ENCODE data around the gene ARMCX5. TPM values are rescaled to one million over a fixed set of nuclear protein-coding genes. Genes with fewer than 3 reads are reported as not detected.
A peak's percentile ranks its signal among the peaks of the same experiment; 100 is the strongest.

ARMCX5 gene
- total RNA-seq, 4 donors from 2014 or later: 9.9 to 11.1 (median 10.2) TPM

- TF ChIP-seq POLR2AphosphoS5 (IDR thresholded peaks at IDR 0.05) (peak; percentile 55 to 80), EP300 (IDR thresholded peaks at IDR 0.05) (no peak), POLR2A (IDR thresholded peaks at IDR 0.05; ENCODE audit: low read depth) (no peak), CTCF (IDR thresholded peaks at IDR 0.05) (no peak)
- H3K4me3 ChIP-seq: peak within 1 kb of the TSS; percentile 66 to 73 (median 68)
- no peaks in the 10 kb centered on the region for H3K9me3 ChIP-seq
- WGBS: 31% methylated on average over 49 of the region's 61 CpGs
- H3K27ac ChIP-seq (replicated peaks in 1 of 4): peak within 1 kb of the TSS; percentile 79 to 86 (median 82)
- no peaks in the 10 kb centered on the region for H3K27me3 ChIP-seq
- intact Hi-C loops (cut with DNase I): loop anchor here (5.0 kb wide), 1 partner anchor 49 kb away; no protein-coding TSS in a partner anchor
- peaks cover 0 to 17% (median 12%) of the 10 kb centered on the region in 4 donors for H3K4me1 ChIP-seq
- no peaks in the 10 kb centered on the region for H3K36me3 ChIP-seq
- DNase-seq (ENCODE audit: extremely low spot score): peak; percentile 91
Measured at GRCh38 chrX:102651242-102652011, 52.1 kb downstream of the ARMCX5 start, which contains the start of gene GPRASP1. Gene GPRASP1 (plus strand): TSS chrX:102651483. CDS start chrX:102653914, 2,431 bp downstream.

- peak overlapping the region; percentile 79 to 86 (median 82) for H3K27ac ChIP-seq (replicated peaks in 1 of 4)
- H3K27me3 ChIP-seq: no peaks in the 10 kb centered on the region
- peak overlapping the region; percentile 66 to 73 (median 68) for H3K4me3 ChIP-seq
- H3K4me1 ChIP-seq: peaks cover 0 to 17% (median 12%) of the 10 kb centered on the region in 4 donors
- TF ChIP-seq CTCF (IDR thresholded peaks at IDR 0.05) (peak; percentile 36 to 65 (median 48)), POLR2A (IDR thresholded peaks at IDR 0.05; ENCODE audit: low read depth) (no peak), POLR2AphosphoS5 (IDR thresholded peaks at IDR 0.05) (peak in 1 of 2 donors; percentile 57)
- no peak for DNase-seq (ENCODE audit: extremely low spot score)
- H3K9me3 ChIP-seq: no peaks in the 10 kb centered on the region
- intact Hi-C loops (cut with DNase I): loop anchor here (5.0 kb wide), 1 partner anchor 50 kb away; no protein-coding TSS in a partner anchor
- no peaks in the 10 kb centered on the region for H3K36me3 ChIP-seq
- 28% methylated on average over 22 of the region's 22 CpGs for WGBS
Measured at GRCh38 chrX:102652031-102652688, 52.8 kb downstream of the ARMCX5 start.

Other genes with a start within 250 kb of the ARMCX5 start
- under 1 TPM in 1 of 4 donors, not detected in 3; 0.42 TPM for gene NXF2B, start 159.5 kb upstream of the ARMCX5 start, total RNA-seq
- not detected for gene TCP11X2, start 127.7 kb upstream of the ARMCX5 start, total RNA-seq
- under 1 TPM in 1 of 4 donors, not detected in 3; 0.66 TPM for gene TMSB15A, start 82.8 kb upstream of the ARMCX5 start, total RNA-seq
- gene GPRASP1, start 52.0 kb downstream of the ARMCX5 start, total RNA-seq: 10 to 100 TPM in 3 of 4 donors, 1 to 10 TPM in 1; 9.9 to 18.5 (median 13.1) TPM
- gene GPRASP2, start 112.9 kb downstream of the ARMCX5 start, total RNA-seq: 10 to 100 TPM in 3 of 4 donors, 1 to 10 TPM in 1; 5.4 to 14.9 (median 10.7) TPM
- 1 to 10 TPM; 3.7 to 6.9 (median 4.6) TPM for gene GPRASP3, start 121.2 kb downstream of the ARMCX5 start, total RNA-seq